H1 (cell line): ENCODE measurements around the gene NEBL.

Experiments used
- ATF3 ChIP-seq: IDR thresholded peaks from 2 replicates; pipeline ENCODE4 v1.6.1; 2011; ENCODE audit warnings: low read depth, mild to moderate bottlenecking, low read length; ENCODE audit not compliant: insufficient read depth
- BACH1 ChIP-seq: IDR thresholded peaks from 2 replicates; pipeline ENCODE4 v1.6.1; 2012; ENCODE audit warnings: low read length, improper control_type of control experiment
- CBX5 ChIP-seq: fragments of 300-800, 300-1000 bp; sonication (generic); IDR thresholded peaks from 2 replicates; pipeline ENCODE4 v1.7.1; 2016; ENCODE audit warnings: antibody characterized with exemption, low read length, low read depth
- CREB1 ChIP-seq: IDR thresholded peaks from 2 replicates; pipeline ENCODE4 v1.6.1; 2012; ENCODE audit warnings: inconsistent platforms
- CTCF ChIP-seq, 3 experiments: IDR thresholded peaks; 1 replicate in 2 of 3; 2 replicates in 1 of 3; pipeline versions ENCODE4 v1.5.1 to v1.6.1; 2011; ENCODE audit warnings: low read length in 3 of 3, mild to moderate bottlenecking in 3 of 3, inconsistent platforms in 2 of 3, low read depth in 1 of 3, moderate library complexity in 1 of 3; ENCODE audit not compliant: insufficient read depth in 1 of 3; ENCODE audit errors: control extremely low read depth in 1 of 3
- EZH2 ChIP-seq: fragments of 200-600 bp; sonication (generic); IDR thresholded peaks from 2 replicates; pipeline ENCODE4 v1.7.1; 2012; ENCODE audit warnings: low read depth, mild to moderate bottlenecking, moderate library complexity, low read length, inconsistent platforms; ENCODE audit not compliant: severe bottlenecking
- GABPA ChIP-seq: IDR thresholded peaks from 2 replicates; pipeline ENCODE4 v1.6.1; 2011; ENCODE audit warnings: mild to moderate bottlenecking, low read length, moderate library complexity, borderline replicate concordance; ENCODE audit not compliant: insufficient read depth
- RAD21 ChIP-seq, 2 experiments: IDR thresholded peaks in 1 of 2; conservative IDR thresholded peaks in 1 of 2; 2 replicates each; pipeline ENCODE4 v1.6.1; 2011; ENCODE audit warnings: low read depth in 2 of 2, low read length in 2 of 2, improper control_type of control experiment in 1 of 2, inconsistent platforms in 1 of 2, mild to moderate bottlenecking in 1 of 2, moderate library complexity in 1 of 2
- TEAD4 ChIP-seq: IDR thresholded peaks from 2 replicates; pipeline ENCODE4 v1.6.1; 2012; ENCODE audit warnings: low read depth, low read length, inconsistent platforms, mixed read lengths

DNA sequence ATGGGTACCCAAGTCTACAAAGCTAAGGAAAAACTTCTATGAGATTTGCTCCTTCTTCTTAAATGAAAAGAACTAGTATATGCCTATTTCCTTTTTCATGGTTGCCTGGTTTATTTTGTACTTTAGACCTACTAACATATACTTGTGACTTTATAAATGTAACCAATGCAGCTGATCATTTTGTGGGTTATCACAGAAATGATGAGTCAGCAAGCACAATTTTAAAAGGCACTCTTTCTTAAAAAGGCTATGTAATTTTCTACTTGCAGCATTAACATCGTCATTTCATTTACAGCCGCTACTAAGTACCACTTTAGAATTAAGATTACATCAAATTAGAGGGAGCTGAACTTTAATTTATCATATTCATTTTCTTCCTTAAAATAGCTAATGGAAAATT is 13.6 kb downstream of the NEBL start:
- TF ChIP-seq CTCF (IDR thresholded peaks at IDR 0.05; ENCODE audit: control extremely low read depth in 1 of 3, insufficient read depth in 1 of 3, low read depth in 1 of 3, low read length in 3 of 3) (no peak), EZH2 (no peak), ATF3 (no peak), GABPA (no peak), CREB1 (no peak), TEAD4 (no peak), BACH1 (no peak), RAD21 (IDR thresholded peaks at IDR 0.05 in 1 of 2, conservative IDR thresholded peaks at IDR 0.05 in 1 of 2; ENCODE audit: low read depth in 2 of 2, low read length in 2 of 2) (no peak), CBX5 (no peak)
